Endometrial microvascular endothelial cells (primary cell): Measurements from ENCODE around the gene VEGFB. TPM values are rescaled to one million over a fixed set of nuclear protein-coding genes. Genes with fewer than 3 reads are reported as not detected.

Experiments used
- in situ Hi-C: cut with HindIII; loops from 2 replicates; pipeline ENCODE4 v1.10.0; 2017; ENCODE audit warnings: low sequenced_read_pairs, low pct_unique_long_range_greater_than_20kb; ENCODE audit errors: inconsistent ontology term
- total RNA-seq: library from RNA; depleted of rRNA; stranded (reverse); fragments of >200 nt; gene quantifications from one replicate; pipeline ENCODE4 v1.2.3, GENCODE V29; 2015; ENCODE audit errors: inconsistent ontology term

VEGFB gene
- total RNA-seq, 1 donor from 2014 or later: 44.2 TPM

GRCh38 chr11:64286801-64287159, 52.4 kb downstream of the VEGFB start:
- in situ Hi-C loops: no loop called here

GRCh38 chr11:64287676-64288352, 53.4 kb downstream of the VEGFB start:
- in situ Hi-C loops: no loop called here

GRCh38 chr11:64288353-64288750, 54.0 kb downstream of the VEGFB start:
- in situ Hi-C loops: no loop called here

Other genes starting within 250 kb of the VEGFB start
- 108 TPM for gene OTUB1, start 248.1 kb upstream of the VEGFB start, total RNA-seq
- not detected for gene FLRT1, start 198.7 kb upstream of the VEGFB start, total RNA-seq
- 16.0 TPM for gene MACROD1, start 68.5 kb upstream of the VEGFB start, total RNA-seq
- gene STIP1, start 48.4 kb upstream of the VEGFB start, total RNA-seq: 303 TPM
- gene FERMT3, start 27.9 kb upstream of the VEGFB start, total RNA-seq: 47.3 TPM
- 120 TPM for gene TRPT1, start 8.4 kb upstream of the VEGFB start, total RNA-seq
- 61.4 TPM for gene NUDT22, start 8.3 kb upstream of the VEGFB start, total RNA-seq
- gene DNAJC4, start 4.0 kb upstream of the VEGFB start, total RNA-seq: 14.7 TPM
- 49.9 TPM for gene FKBP2, start 6.5 kb downstream of the VEGFB start, total RNA-seq
- 283 TPM for gene PPP1R14B, start 12.4 kb downstream of the VEGFB start, total RNA-seq
- gene PLCB3, start 16.9 kb downstream of the VEGFB start, total RNA-seq: 61.8 TPM
- 91.0 TPM for gene BAD, start 50.1 kb downstream of the VEGFB start, total RNA-seq
- 26.8 TPM for gene GPR137, start 51.3 kb downstream of the VEGFB start, total RNA-seq
- not detected for gene KCNK4, start 56.7 kb downstream of the VEGFB start, total RNA-seq
- gene CATSPERZ, start 65.8 kb downstream of the VEGFB start, total RNA-seq: 3.5 TPM
- gene ESRRA, start 70.9 kb downstream of the VEGFB start, total RNA-seq: 44.8 TPM
- 256 TPM for gene TRMT112, start 83.0 kb downstream of the VEGFB start, total RNA-seq
- gene PRDX5, start 83.5 kb downstream of the VEGFB start, total RNA-seq: 225 TPM
- 8.5 TPM for gene CCDC88B, start 105.6 kb downstream of the VEGFB start, total RNA-seq
- 69.0 TPM for gene RPS6KA4, start 124.6 kb downstream of the VEGFB start, total RNA-seq